Measurements from ENCODE around the gene STAT1.

STAT1 gene

GRCh38 chr2:190988910-190989309 lies 25.1 kb downstream of the STAT1 start:
- Histone ChIP-seq H3K27ac (ENCODE audit: low read depth, low read length) (no peak overlapping the region), H3K9me3 (ENCODE audit: low read length) (no peaks in the 10 kb centered on the region), H3K27me3 (ENCODE audit: control insufficient read depth in 1 of 2, insufficient read depth in 2 of 2, low read length in 2 of 2) (no peaks in the 10 kb centered on the region), H3K4me1 (ENCODE audit: insufficient read depth, low read length) (no peaks in the 10 kb centered on the region), H3K4me3 (ENCODE audit: low read depth in 1 of 2, low read length in 2 of 2) (no peak overlapping the region), H3K9ac (ENCODE audit: low read length) (no peak overlapping the region), H3K36me3 (ENCODE audit: insufficient read depth, low read length) (peaks cover 82% of the 10 kb centered on the region)

DNA sequence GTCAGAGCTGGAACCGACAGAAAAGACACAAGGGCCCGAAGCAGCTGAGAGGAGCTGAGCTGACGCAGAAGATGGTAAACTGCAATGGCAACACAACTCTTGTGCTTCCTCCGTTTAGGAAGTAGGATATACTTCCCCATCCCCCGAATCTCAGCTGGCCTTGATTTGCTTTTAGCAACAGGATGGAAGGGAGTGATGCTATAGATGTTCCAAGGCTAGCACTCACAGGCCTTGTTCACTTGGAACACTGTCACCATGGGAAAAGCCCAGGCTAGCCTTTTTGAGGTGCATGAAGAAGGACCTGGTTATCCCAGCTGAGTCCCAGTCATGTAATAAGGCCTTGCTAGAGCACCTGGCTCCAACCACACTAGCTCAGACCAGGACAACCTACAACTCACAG lies 26.0 kb downstream of the STAT1 start:
- no peaks in the 10 kb centered on the region for H3K9me3 ChIP-seq (ENCODE audit: low read length)
- H3K4me3 ChIP-seq (ENCODE audit: low read depth in 1 of 2, low read length in 2 of 2) = no peak overlapping the region
- H3K9ac ChIP-seq (ENCODE audit: low read length) = no peak overlapping the region
- H3K27me3 ChIP-seq (ENCODE audit: control insufficient read depth in 1 of 2, insufficient read depth in 2 of 2, low read length in 2 of 2) = no peaks in the 10 kb centered on the region
- H3K4me1 ChIP-seq (ENCODE audit: insufficient read depth, low read length) = no peaks in the 10 kb centered on the region
- peaks cover 80% of the 10 kb centered on the region for H3K36me3 ChIP-seq (ENCODE audit: insufficient read depth, low read length)
- H3K27ac ChIP-seq (ENCODE audit: low read depth, low read length) = no peak overlapping the region

DNA sequence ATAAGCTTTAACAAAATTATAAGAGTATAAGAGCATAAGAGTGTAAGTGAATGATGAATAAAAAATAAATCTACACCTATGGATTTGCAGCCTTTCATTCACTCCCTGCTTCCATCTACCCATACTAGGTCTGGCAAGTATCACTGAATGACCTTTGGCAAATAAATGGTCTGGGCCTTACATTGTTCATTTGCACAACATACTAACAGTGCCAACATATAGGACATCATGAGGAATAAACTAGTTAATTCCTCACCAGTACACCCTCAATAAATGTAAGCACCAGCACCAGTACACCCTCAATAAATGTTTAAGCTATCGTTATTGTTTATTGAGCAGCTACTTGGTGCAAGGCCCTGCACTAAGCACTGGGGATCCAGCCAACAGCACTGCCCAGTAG lies 26.9 kb downstream of the STAT1 start:
- Histone ChIP-seq H3K27ac (ENCODE audit: low read depth, low read length) (no peak overlapping the region), H3K4me3 (ENCODE audit: low read depth in 1 of 2, low read length in 2 of 2) (no peak overlapping the region), H3K9ac (ENCODE audit: low read length) (no peak overlapping the region), H3K4me1 (ENCODE audit: insufficient read depth, low read length) (no peaks in the 10 kb centered on the region), H3K27me3 (ENCODE audit: control insufficient read depth in 1 of 2, insufficient read depth in 2 of 2, low read length in 2 of 2) (no peaks in the 10 kb centered on the region), H3K36me3 (ENCODE audit: insufficient read depth, low read length) (peaks cover 80% of the 10 kb centered on the region), H3K9me3 (ENCODE audit: low read length) (no peaks in the 10 kb centered on the region)

GRCh38 chr2:190986221-190986953 lies 27.6 kb downstream of the STAT1 start:
- Histone ChIP-seq H3K36me3 (ENCODE audit: insufficient read depth, low read length) (peaks cover 87% of the 10 kb centered on the region), H3K9ac (ENCODE audit: low read length) (no peak overlapping the region), H3K27me3 (ENCODE audit: control insufficient read depth in 1 of 2, insufficient read depth in 2 of 2, low read length in 2 of 2) (no peaks in the 10 kb centered on the region), H3K9me3 (ENCODE audit: low read length) (no peaks in the 10 kb centered on the region), H3K4me1 (ENCODE audit: insufficient read depth, low read length) (no peaks in the 10 kb centered on the region), H3K27ac (ENCODE audit: low read depth, low read length) (no peak overlapping the region), H3K4me3 (ENCODE audit: low read depth in 1 of 2, low read length in 2 of 2) (no peak overlapping the region)

DNA sequence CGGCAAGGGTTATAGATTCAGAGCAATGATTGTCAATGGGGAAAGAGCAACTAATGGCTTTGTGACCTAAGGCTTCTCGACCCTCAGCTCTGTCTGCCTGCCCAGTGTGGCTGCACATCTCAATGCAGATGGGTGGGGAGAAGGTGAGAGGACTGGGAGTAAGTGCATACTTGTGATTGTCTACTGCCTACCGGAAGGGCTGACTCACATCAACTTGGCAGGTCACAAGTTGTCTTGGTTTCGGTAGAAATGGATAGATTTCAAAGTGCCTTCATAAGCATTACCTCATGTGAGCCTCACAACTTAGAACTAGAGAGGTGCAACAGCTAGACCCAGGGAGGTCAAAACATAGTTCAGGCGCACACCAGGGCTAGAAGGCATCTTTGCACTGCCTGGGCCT lies 29.4 kb downstream of the STAT1 start:
- Histone ChIP-seq H3K9me3 (ENCODE audit: low read length) (no peaks in the 10 kb centered on the region), H3K4me1 (ENCODE audit: insufficient read depth, low read length) (no peaks in the 10 kb centered on the region), H3K9ac (ENCODE audit: low read length) (no peak overlapping the region), H3K27ac (ENCODE audit: low read depth, low read length) (no peak overlapping the region), H3K36me3 (ENCODE audit: insufficient read depth, low read length) (peaks cover 88% of the 10 kb centered on the region), H3K4me3 (ENCODE audit: low read depth in 1 of 2, low read length in 2 of 2) (no peak overlapping the region), H3K27me3 (ENCODE audit: control insufficient read depth in 1 of 2, insufficient read depth in 2 of 2, low read length in 2 of 2) (no peaks in the 10 kb centered on the region)

- Histone ChIP-seq H3K27ac (ENCODE audit: low read depth, low read length) (no peak overlapping the region), H3K9ac (ENCODE audit: low read length) (no peak overlapping the region), H3K36me3 (ENCODE audit: insufficient read depth, low read length) (peaks cover 95% of the 10 kb centered on the region), H3K9me3 (ENCODE audit: low read length) (no peaks in the 10 kb centered on the region), H3K27me3 (ENCODE audit: control insufficient read depth in 1 of 2, insufficient read depth in 2 of 2, low read length in 2 of 2) (no peaks in the 10 kb centered on the region), H3K4me1 (ENCODE audit: insufficient read depth, low read length) (no peaks in the 10 kb centered on the region), H3K4me3 (ENCODE audit: low read depth in 1 of 2, low read length in 2 of 2) (no peak overlapping the region)
These were observed 31.5 kb downstream of the STAT1 start for GRCh38 chr2:190982262-190983034.

- no peaks in the 10 kb centered on the region for H3K9me3 ChIP-seq (ENCODE audit: low read length)
- H3K4me3 ChIP-seq (ENCODE audit: low read depth in 1 of 2, low read length in 2 of 2) = no peak overlapping the region
- peaks cover 92% of the 10 kb centered on the region for H3K36me3 ChIP-seq (ENCODE audit: insufficient read depth, low read length)
- no peak overlapping the region for H3K9ac ChIP-seq (ENCODE audit: low read length)
- H3K4me1 ChIP-seq (ENCODE audit: insufficient read depth, low read length) = no peaks in the 10 kb centered on the region
- no peaks in the 10 kb centered on the region for H3K27me3 ChIP-seq (ENCODE audit: control insufficient read depth in 1 of 2, insufficient read depth in 2 of 2, low read length in 2 of 2)
- H3K27ac ChIP-seq (ENCODE audit: low read depth, low read length) = no peak overlapping the region
These were observed 32.2 kb downstream of the STAT1 start for GRCh38 chr2:190981733-190982132.

DNA sequence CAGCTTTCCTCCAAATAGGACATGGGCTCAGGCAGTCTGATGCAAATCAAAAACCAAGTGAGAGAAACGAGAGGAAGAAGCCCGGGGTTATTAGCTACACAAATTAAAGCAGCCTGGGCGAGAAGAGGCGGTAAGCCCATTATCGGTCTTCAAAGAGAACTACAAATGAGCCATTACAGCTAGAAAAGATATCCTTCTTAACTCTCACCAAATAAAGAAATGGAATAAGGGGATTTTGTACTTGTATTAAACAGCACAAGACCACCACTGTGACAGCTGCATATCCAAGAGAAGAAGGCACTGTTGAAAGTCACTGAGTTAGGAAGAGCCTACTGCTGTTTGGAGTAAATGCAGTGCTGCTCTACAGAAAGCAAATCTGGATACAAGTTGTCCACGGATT lies 32.6 kb downstream of the STAT1 start:
- Histone ChIP-seq H3K36me3 (ENCODE audit: insufficient read depth, low read length) (peaks cover 92% of the 10 kb centered on the region), H3K9me3 (ENCODE audit: low read length) (no peaks in the 10 kb centered on the region), H3K4me3 (ENCODE audit: low read depth in 1 of 2, low read length in 2 of 2) (no peak overlapping the region), H3K27me3 (ENCODE audit: control insufficient read depth in 1 of 2, insufficient read depth in 2 of 2, low read length in 2 of 2) (no peaks in the 10 kb centered on the region), H3K4me1 (ENCODE audit: insufficient read depth, low read length) (no peaks in the 10 kb centered on the region), H3K27ac (ENCODE audit: low read depth, low read length) (no peak overlapping the region), H3K9ac (ENCODE audit: low read length) (no peak overlapping the region)

DNA sequence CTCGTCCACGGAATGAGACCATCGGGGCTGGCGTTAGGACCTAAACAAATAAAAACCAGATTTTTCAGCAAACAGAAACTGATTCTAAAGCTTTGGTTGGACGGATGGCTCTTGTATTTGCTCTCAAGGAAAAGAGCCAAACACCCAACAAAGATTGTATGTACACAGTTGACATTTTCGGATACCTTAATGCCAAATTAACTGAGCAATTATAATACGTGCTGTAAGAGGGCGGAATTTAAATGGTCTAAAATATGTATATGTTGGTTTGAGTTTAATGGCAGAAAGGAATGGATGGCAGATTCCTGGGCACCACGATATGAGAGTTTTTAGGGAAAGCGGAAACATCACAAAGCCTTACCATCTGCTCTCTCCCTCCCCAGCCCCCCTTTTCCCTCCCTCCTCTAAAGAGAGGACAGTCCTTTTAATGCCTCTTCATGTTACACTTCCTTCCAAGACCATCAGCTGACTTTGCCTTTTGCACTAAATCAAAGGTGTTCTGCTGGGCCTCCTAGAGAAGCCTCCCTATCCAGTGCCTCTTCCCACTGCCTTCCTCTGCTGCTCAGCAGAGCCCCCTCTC lies 33.3 kb downstream of the STAT1 start:
- Histone ChIP-seq H3K4me3 (ENCODE audit: low read depth in 1 of 2, low read length in 2 of 2) (no peak overlapping the region), H3K4me1 (ENCODE audit: insufficient read depth, low read length) (no peaks in the 10 kb centered on the region), H3K27ac (ENCODE audit: low read depth, low read length) (no peak overlapping the region), H3K9ac (ENCODE audit: low read length) (no peak overlapping the region), H3K36me3 (ENCODE audit: insufficient read depth, low read length) (peaks cover 92% of the 10 kb centered on the region), H3K9me3 (ENCODE audit: low read length) (no peaks in the 10 kb centered on the region), H3K27me3 (ENCODE audit: control insufficient read depth in 1 of 2, insufficient read depth in 2 of 2, low read length in 2 of 2) (no peaks in the 10 kb centered on the region)

DNA sequence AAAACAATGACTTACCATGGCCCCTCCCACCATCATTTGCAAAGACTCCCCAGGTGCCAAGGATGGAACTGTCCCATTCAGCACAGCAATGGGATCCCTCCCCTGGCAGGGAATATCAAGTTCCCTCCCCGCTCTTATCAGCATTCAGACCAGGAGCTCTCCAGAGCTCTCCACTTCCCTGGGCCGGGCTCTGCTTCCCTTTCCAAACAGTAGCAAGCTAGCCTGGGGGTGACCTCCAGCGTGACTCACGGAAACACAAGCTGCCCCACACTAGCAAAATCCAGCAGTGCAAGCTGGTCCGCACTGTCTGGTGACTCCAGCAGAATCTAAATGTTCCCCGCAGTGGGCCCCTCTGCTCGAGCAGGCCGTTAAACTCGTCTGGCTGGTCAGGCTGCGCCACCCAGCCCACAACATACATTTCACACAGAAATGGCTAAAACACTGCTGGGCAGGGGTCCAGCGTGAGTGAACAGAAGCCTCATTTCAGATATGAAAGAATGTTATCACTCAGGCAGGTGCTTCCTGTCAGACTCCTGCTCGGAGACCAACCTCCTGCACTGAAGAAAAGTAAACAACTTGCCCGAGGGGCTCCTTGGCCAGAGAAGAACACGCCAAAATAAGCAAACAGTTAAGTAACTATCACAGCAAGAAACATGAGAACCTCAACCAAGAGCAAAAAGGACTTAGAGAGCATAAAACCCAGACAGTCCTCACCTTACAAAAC lies 33.9 kb downstream of the STAT1 start:
- Histone ChIP-seq H3K27me3 (ENCODE audit: control insufficient read depth in 1 of 2, insufficient read depth in 2 of 2, low read length in 2 of 2) (no peaks in the 10 kb centered on the region), H3K9ac (ENCODE audit: low read length) (no peak overlapping the region), H3K4me3 (ENCODE audit: low read depth in 1 of 2, low read length in 2 of 2) (no peak overlapping the region), H3K27ac (ENCODE audit: low read depth, low read length) (no peak overlapping the region), H3K9me3 (ENCODE audit: low read length) (no peaks in the 10 kb centered on the region), H3K36me3 (ENCODE audit: insufficient read depth, low read length) (peaks cover 92% of the 10 kb centered on the region), H3K4me1 (ENCODE audit: insufficient read depth, low read length) (no peaks in the 10 kb centered on the region)

GRCh38 chr2:190978389-190979053 lies 35.5 kb downstream of the STAT1 start:
- Histone ChIP-seq H3K4me3 (ENCODE audit: low read depth in 1 of 2, low read length in 2 of 2) (no peak overlapping the region), H3K9me3 (ENCODE audit: low read length) (no peaks in the 10 kb centered on the region), H3K36me3 (ENCODE audit: insufficient read depth, low read length) (peaks cover 93% of the 10 kb centered on the region), H3K27me3 (ENCODE audit: control insufficient read depth in 1 of 2, insufficient read depth in 2 of 2, low read length in 2 of 2) (no peaks in the 10 kb centered on the region), H3K27ac (ENCODE audit: low read depth, low read length) (no peak overlapping the region), H3K9ac (ENCODE audit: low read length) (no peak overlapping the region), H3K4me1 (ENCODE audit: insufficient read depth, low read length) (no peaks in the 10 kb centered on the region)
